CD14-positive monocyte (primary cell): ENCODE measurements around the gene EZH1. TPM values are rescaled to one million over a fixed set of nuclear protein-coding genes. Genes with fewer than 3 reads are reported as not detected.

Source experiments
- DNase-seq, 3 donors: peaks; one replicate each; pipeline ENCODE4 v3.0.0-alpha.2; 2011 to 2022
- H2AFZ ChIP-seq: 2 replicates; pipeline ENCODE4 v1.6.0; 2012; ENCODE audit warnings: mild to moderate bottlenecking, low read depth, low read length, inconsistent platforms; ENCODE audit not compliant: insufficient read depth, poor library complexity, severe bottlenecking
- H3K27ac ChIP-seq, 2 donors: 1 replicate in 1 of 2; 2 replicates in 1 of 2; pipeline ENCODE4 v1.5.1; 2012 to 2013; ENCODE audit warnings: low read length in 2 of 2, control low read depth in 1 of 2, inconsistent platforms in 1 of 2, low read depth in 1 of 2, mild to moderate bottlenecking in 1 of 2
- H3K27me3 ChIP-seq, 2 donors: one replicate each; pipeline versions ENCODE4 v1.6.0 to v1.6.1; 2011 to 2013; ENCODE audit warnings: low read length in 2 of 2; ENCODE audit not compliant: control insufficient read depth in 2 of 2, insufficient read depth in 2 of 2
- H3K36me3 ChIP-seq, 2 donors: replicated peaks in 1 of 2; 1 replicate in 1 of 2; 2 replicates in 1 of 2; pipeline versions ENCODE4 v1.5.1 to v1.6.1; 2012 to 2013; ENCODE audit warnings: low read length in 2 of 2, control low read depth in 1 of 2, inconsistent platforms in 1 of 2, mild to moderate bottlenecking in 1 of 2; ENCODE audit not compliant: insufficient read depth in 2 of 2, control insufficient read depth in 1 of 2
- H3K4me1 ChIP-seq, 2 donors: 1 replicate in 1 of 2; 2 replicates in 1 of 2; pipeline versions ENCODE4 v1.5.1 to v1.6.1; 2012 to 2013; ENCODE audit warnings: low read length in 2 of 2, control low read depth in 1 of 2, inconsistent platforms in 1 of 2, mild to moderate bottlenecking in 1 of 2, moderate library complexity in 1 of 2; ENCODE audit not compliant: insufficient read depth in 2 of 2, control insufficient read depth in 1 of 2
- H3K4me2 ChIP-seq: replicated peaks from 2 replicates; pipeline ENCODE3; 2012; ENCODE audit warnings: low read length, moderate library complexity, mild to moderate bottlenecking; ENCODE audit not compliant: poor library complexity, severe bottlenecking; ENCODE audit errors: extremely low read depth
- H3K4me3 ChIP-seq, 3 experiments: fragments of 200-600 bp in 1 of 3; sonication (generic) in 1 of 3; replicated peaks in 1 of 3; 1 replicate in 2 of 3; 2 replicates in 1 of 3; pipeline ENCODE4 v1.5.1; 2011 to 2013; ENCODE audit warnings: low read length in 3 of 3, mild to moderate bottlenecking in 3 of 3, control low read depth in 2 of 3, low read depth in 2 of 3, inconsistent platforms in 1 of 3, moderate library complexity in 1 of 3
- H3K79me2 ChIP-seq: 2 replicates; pipeline ENCODE4 v1.6.0; 2012; ENCODE audit warnings: mild to moderate bottlenecking, control low read depth, inconsistent platforms, low read length, moderate library complexity; ENCODE audit not compliant: insufficient read depth
- H3K9ac ChIP-seq: 2 replicates; pipeline ENCODE4 v1.6.0; 2017; ENCODE audit warnings: low read length, mild to moderate bottlenecking; ENCODE audit not compliant: insufficient read depth, poor library complexity, severe bottlenecking
- H3K9me3 ChIP-seq, 2 donors: replicated peaks in 1 of 2; 1 replicate in 1 of 2; 2 replicates in 1 of 2; pipeline versions ENCODE4 v1.5.1 to v1.6.1; 2012 to 2013; ENCODE audit warnings: low read length in 2 of 2, control low read depth in 1 of 2; ENCODE audit not compliant: control insufficient read depth in 1 of 2, insufficient read depth in 1 of 2
- H4K20me1 ChIP-seq: 2 replicates; pipeline ENCODE4 v1.6.0; 2012; ENCODE audit warnings: mild to moderate bottlenecking, low read length, control low read depth, moderate library complexity; ENCODE audit not compliant: insufficient read depth
- H3K27ac Mint-ChIP-seq, 7 donors: one replicate each; pipeline ENCODE4 v1.8.0; 2020; ENCODE audit warnings: mild to moderate bottlenecking in 7 of 7, mixed read lengths in 7 of 7, moderate library complexity in 6 of 7, inconsistent platforms in 2 of 7
- H3K27me3 Mint-ChIP-seq, 3 donors: one replicate each; pipeline ENCODE4 v1.8.0; 2021 to 2022; ENCODE audit warnings: low read depth in 3 of 3, mild to moderate bottlenecking in 3 of 3, mixed read lengths in 3 of 3, moderate library complexity in 3 of 3, inconsistent platforms in 1 of 3
- H3K36me3 Mint-ChIP-seq, 2 donors: one replicate each; pipeline ENCODE4 v1.8.0; 2020; ENCODE audit warnings: mixed read lengths in 2 of 2, inconsistent platforms in 1 of 2, mild to moderate bottlenecking in 1 of 2
- H3K4me1 Mint-ChIP-seq: one replicate; pipeline ENCODE4 v1.8.0; 2020; ENCODE audit warnings: mild to moderate bottlenecking, mixed read lengths
- H3K4me3 Mint-ChIP-seq, 2 donors: one replicate each; pipeline ENCODE4 v1.8.0; 2020; ENCODE audit warnings: mild to moderate bottlenecking in 2 of 2, mixed read lengths in 2 of 2, moderate library complexity in 1 of 2
- H3K9me3 Mint-ChIP-seq, 7 donors: one replicate each; pipeline ENCODE4 v1.8.0; 2020 to 2022; ENCODE audit warnings: mixed read lengths in 7 of 7, mild to moderate bottlenecking in 6 of 7, moderate library complexity in 6 of 7, inconsistent platforms in 2 of 7
- WGBS: methylation state at CpG from one replicate; pipeline ENCODE4 v1.1.5; 2013; ENCODE audit warnings: missing lambda C conversion rate; ENCODE audit not compliant: insufficient coverage; 5-methylcytosine and 5-hydroxymethylcytosine counted together
- intact Hi-C, 2 donors: fragments of 100-400 bp; cut with micrococcal nuclease; formaldehyde crosslinking; loops; one replicate each; pipeline versions ENCODE4 v1.15.0 to v1.15.1; 2023
- polyA plus RNA-seq, 3 donors: library from polyadenylated mRNA; depleted of rRNA in 1 of 3; unstranded in 2 of 3; stranded (reverse) in 1 of 3; fragments of 300-500 nt in 2 of 3; fragments of >200 nt in 1 of 3; fragmentation: Illumina TruSeq in 2 of 3; gene quantifications; 1 replicate in 2 of 3; 2 replicates in 1 of 3; pipeline ENCODE4 v1.2.3, GENCODE V29; 2012 to 2021
- TF ChIP-seq, protein P1 (sequence below): fragments of 200-600 bp; IDR thresholded peaks from one replicate; pipeline ENCODE4 v1.8.0; 2022; ENCODE audit warnings: antibody characterized with exemption, mild to moderate bottlenecking

The EZH1 gene
- polyA plus RNA-seq, 3 donors, result 12.3 to 169 (median 17.8) TPM

- no peak overlapping the region for H2AFZ ChIP-seq
- Mint-ChIP-seq H3K27me3 (peaks cover 53 to 69% (median 68%) of the 10 kb centered on the region in 3 donors), H3K36me3 (peaks cover 11 to 12% of the 10 kb centered on the region in 2 donors), H3K4me1 (peaks cover 57% of the 10 kb centered on the region), H3K4me3 (peak overlapping the region in 1 of 2 donors; percentile 78), H3K27ac (peak overlapping the region in 1 of 7 donors; percentile 69), H3K9me3 (peaks cover under 1 to 25% (median 15%) of the 10 kb centered on the region in 7 donors)
- peaks cover 67 to 81% of the 10 kb centered on the region in 2 donors for H3K4me1 ChIP-seq
- H3K4me3 ChIP-seq, result peak overlapping the region in 1 of 3 experiments; percentile 75
- TF ChIP-seq, protein P1, sequence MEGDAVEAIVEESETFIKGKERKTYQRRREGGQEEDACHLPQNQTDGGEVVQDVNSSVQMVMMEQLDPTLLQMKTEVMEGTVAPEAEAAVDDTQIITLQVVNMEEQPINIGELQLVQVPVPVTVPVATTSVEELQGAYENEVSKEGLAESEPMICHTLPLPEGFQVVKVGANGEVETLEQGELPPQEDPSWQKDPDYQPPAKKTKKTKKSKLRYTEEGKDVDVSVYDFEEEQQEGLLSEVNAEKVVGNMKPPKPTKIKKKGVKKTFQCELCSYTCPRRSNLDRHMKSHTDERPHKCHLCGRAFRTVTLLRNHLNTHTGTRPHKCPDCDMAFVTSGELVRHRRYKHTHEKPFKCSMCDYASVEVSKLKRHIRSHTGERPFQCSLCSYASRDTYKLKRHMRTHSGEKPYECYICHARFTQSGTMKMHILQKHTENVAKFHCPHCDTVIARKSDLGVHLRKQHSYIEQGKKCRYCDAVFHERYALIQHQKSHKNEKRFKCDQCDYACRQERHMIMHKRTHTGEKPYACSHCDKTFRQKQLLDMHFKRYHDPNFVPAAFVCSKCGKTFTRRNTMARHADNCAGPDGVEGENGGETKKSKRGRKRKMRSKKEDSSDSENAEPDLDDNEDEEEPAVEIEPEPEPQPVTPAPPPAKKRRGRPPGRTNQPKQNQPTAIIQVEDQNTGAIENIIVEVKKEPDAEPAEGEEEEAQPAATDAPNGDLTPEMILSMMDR, result no peak
- peaks cover 38 to 64% of the 10 kb centered on the region in 2 donors for H3K27me3 ChIP-seq
- no peak overlapping the region for H3K27ac ChIP-seq
- no peaks in the 10 kb centered on the region for H3K36me3 ChIP-seq
- WGBS, result no CpG with 5 or more reads among the region's 9 CpGs
- no peaks in the 10 kb centered on the region for H3K79me2 ChIP-seq
- no peak for DNase-seq
- no peak overlapping the region for H3K9ac ChIP-seq
- H4K20me1 ChIP-seq, result no peaks in the 10 kb centered on the region
- peak overlapping the region; percentile 81 for H3K4me2 ChIP-seq
- peaks cover 4 to 11% of the 10 kb centered on the region in 2 donors for H3K9me3 ChIP-seq
- intact Hi-C loops, result loop anchor here in 1 of 2 donors (5.0 kb wide), 1 partner anchor 98 kb away; the partner anchor contains the start of gene PSMC3IP
Observed at GRCh38 chr17:42674755-42675347, 70.0 kb downstream of the EZH1 start.

DNA sequence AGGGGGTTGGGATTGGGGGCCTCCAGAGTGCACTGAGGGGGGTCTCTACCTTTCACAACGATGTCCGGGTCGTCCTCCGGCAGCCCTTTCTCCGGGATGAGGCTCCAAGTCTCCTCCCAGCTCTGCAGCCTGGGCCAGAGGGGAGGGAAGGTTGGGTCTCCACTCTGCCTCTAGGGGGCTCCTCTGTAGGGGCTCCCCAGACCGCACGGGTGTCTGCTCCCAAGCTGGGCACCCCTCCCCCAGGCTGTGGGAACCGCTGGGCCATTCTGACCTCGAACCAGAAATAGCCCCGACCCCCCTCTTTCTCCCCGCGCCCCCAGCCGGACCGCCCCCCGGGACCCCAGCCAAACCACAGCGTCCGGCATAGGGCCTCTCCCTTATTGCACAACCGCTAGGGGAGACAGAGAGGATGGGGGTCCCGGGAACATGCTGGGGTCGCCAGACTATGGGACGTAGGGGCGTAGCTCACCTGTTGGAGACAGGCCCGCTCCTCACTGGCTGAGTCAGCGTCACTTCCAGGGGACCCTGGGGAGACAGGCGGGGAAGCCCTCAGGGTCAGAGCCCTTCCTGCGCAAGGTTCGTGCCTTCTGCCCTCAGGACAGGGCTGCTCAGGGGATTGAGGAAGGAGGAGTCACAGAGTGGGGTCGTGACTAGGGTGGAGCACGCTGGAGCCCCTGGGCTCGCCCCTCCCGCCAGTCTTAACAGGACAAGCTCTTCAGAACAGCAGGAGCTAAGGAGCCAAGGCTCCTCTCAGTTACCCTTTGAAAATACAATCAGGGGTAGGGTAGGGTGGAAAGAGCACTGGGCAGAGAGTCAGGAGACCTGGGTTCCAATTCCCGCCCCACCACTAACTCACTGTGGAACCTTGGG is 70.7 kb downstream of the EZH1 start:
- Histone ChIP-seq H3K27me3 (peaks cover 41 to 71% of the 10 kb centered on the region in 2 donors), H3K4me1 (peaks cover 61 to 74% of the 10 kb centered on the region in 2 donors), H3K9ac (no peak overlapping the region), H3K79me2 (no peaks in the 10 kb centered on the region), H3K36me3 (no peaks in the 10 kb centered on the region), H3K27ac (no peak overlapping the region), H4K20me1 (no peaks in the 10 kb centered on the region), H3K4me3 (peak overlapping the region in 1 of 3 experiments; percentile 75), H3K4me2 (peak overlapping the region; percentile 57), H3K9me3 (peaks cover 3 to 17% of the 10 kb centered on the region in 2 donors), H2AFZ (peak overlapping the region; percentile 29)
- Mint-ChIP-seq H3K9me3 (peaks cover 0 to 27% (median 14%) of the 10 kb centered on the region in 7 donors), H3K4me3 (peak overlapping the region; percentile 41 to 78), H3K27ac (peak overlapping the region in 5 of 7 donors; percentile 43 to 76 (median 50)), H3K27me3 (peaks cover 59 to 75% (median 74%) of the 10 kb centered on the region in 3 donors), H3K4me1 (peaks cover 55% of the 10 kb centered on the region), H3K36me3 (peaks cover 13 to 18% of the 10 kb centered on the region in 2 donors)
- intact Hi-C loops, result no loop called here
- peak in 2 of 3 donors; percentile 50 to 80 for DNase-seq
- WGBS, result 0% methylated on average over 10 of the region's 32 CpGs
- TF ChIP-seq, protein P1, result peak; percentile 53
